Spleen (tissue), 11 donors: ENCODE measurements around the gene DPH6. TPM values are rescaled to one million over a fixed set of nuclear protein-coding genes. Genes with fewer than 3 reads are reported as not detected.
A peak's percentile ranks its signal among the peaks of the same experiment; 100 is the strongest.

Experiments used
- DNase-seq: peaks from one replicate; pipeline ENCODE4 v3.0.0-alpha.2; 2020
- H3K27ac ChIP-seq, 8 donors: fragments of 200-600 bp; sonication (generic) in 7 of 8; 1 replicate in 4 of 8; 2 replicates in 4 of 8; pipeline versions ENCODE4 v1.5.0 to v1.8.0; 2016 to 2021; ENCODE audit warnings: inconsistent platforms in 4 of 8, mild to moderate bottlenecking in 4 of 8, moderate library complexity in 1 of 8
- H3K27me3 ChIP-seq, 7 donors: fragments of 200-600 bp; sonication (generic) in 6 of 7; replicated peaks in 1 of 7; 1 replicate in 4 of 7; 2 replicates in 3 of 7; pipeline versions ENCODE4 v1.5.0 to v1.8.0; 2016 to 2021; ENCODE audit warnings: inconsistent platforms in 3 of 7, mild to moderate bottlenecking in 1 of 7
- H3K36me3 ChIP-seq, 6 donors: fragments of 200-600 bp; sonication (generic) in 5 of 6; 1 replicate in 4 of 6; 2 replicates in 2 of 6; pipeline versions ENCODE4 v1.5.0 to v1.8.0; 2016 to 2021; ENCODE audit warnings: inconsistent platforms in 2 of 6
- H3K4me1 ChIP-seq, 6 donors: fragments of 200-600 bp; sonication (generic) in 5 of 6; 1 replicate in 3 of 6; 2 replicates in 3 of 6; pipeline versions ENCODE4 v1.5.0 to v1.8.0; 2016 to 2021; ENCODE audit warnings: inconsistent platforms in 3 of 6
- H3K4me3 ChIP-seq, 8 donors: fragments of 200-600 bp; sonication (generic) in 7 of 8; 1 replicate in 4 of 8; 2 replicates in 4 of 8; pipeline versions ENCODE4 v1.5.0 to v1.8.0; 2016 to 2021; ENCODE audit warnings: inconsistent platforms in 4 of 8, mild to moderate bottlenecking in 4 of 8, moderate library complexity in 2 of 8
- H3K9me3 ChIP-seq, 8 donors: fragments of 200-600 bp; sonication (generic) in 7 of 8; 1 replicate in 4 of 8; 2 replicates in 4 of 8; pipeline versions ENCODE4 v1.5.0 to v1.8.0; 2016 to 2021; ENCODE audit warnings: inconsistent platforms in 4 of 8
- CTCF ChIP-seq, 11 experiments: fragments of 200-600 bp in 7 of 11; fragments of 450-650 bp in 4 of 11; sonication (generic) in 4 of 11; IDR thresholded peaks in 8 of 11; conservative IDR thresholded peaks in 3 of 11; 1 replicate in 7 of 11; 2 replicates in 4 of 11; pipeline versions ENCODE4 v1.4.0 to v1.8.0; 2016 to 2021; ENCODE audit warnings: antibody characterized with exemption in 11 of 11, inconsistent platforms in 4 of 11, mild to moderate bottlenecking in 1 of 11
- POLR2A ChIP-seq, 3 donors: fragments of 450-650 bp; IDR thresholded peaks; one replicate each; pipeline ENCODE4 v1.5.1; 2017; ENCODE audit warnings: antibody characterized with exemption in 3 of 3, mild to moderate bottlenecking in 1 of 3
- POLR2AphosphoS5 ChIP-seq, 3 donors: sonication (generic); formaldehyde crosslinking; IDR thresholded peaks; one replicate each; pipeline ENCODE4 v1.5.1; 2017; ENCODE audit warnings: antibody characterized with exemption in 3 of 3
- WGBS, 5 donors: extraction: QIAGEN DNeasy Blood & Tissue Kit in 3 of 5; methylation state at CpG; one replicate each; pipeline versions ENCODE4 v1.1.5 to v1.1.7; 2013 to 2018; 5-methylcytosine and 5-hydroxymethylcytosine counted together
- intact Hi-C: fragments of 100-400 bp; cut with DNase I; formaldehyde crosslinking; loops from one replicate; pipeline ENCODE4 v1.15.0; 2023; ENCODE audit warnings: low total_unique reads
- polyA plus RNA-seq, 3 donors: library from polyadenylated mRNA; stranded (reverse); fragments of 200-250 nt; gene quantifications; one replicate each; pipeline ENCODE4 v1.2.1, GENCODE V29; 2013
- total RNA-seq, 7 donors: library from RNA; depleted of rRNA in 3 of 7; stranded (reverse); fragments of >200 nt in 3 of 7; fragmentation: NEBNext Ultra II Directional in 4 of 7; extraction: Animal tissue kit (Norgen Biotek cat#: 25700) in 4 of 7; gene quantifications; one replicate each; pipeline versions ENCODE4 v1.1.0 to v1.2.1, GENCODE V29; 2016 to 2021
- donor health status: healthy with polysubstance abuse.
- donor health status: DM: no; HTN: no; CAD: no; lungs with moderate emphysema.
- donor health status: DM: no; HTN: no; CAD: no.
- donor health status: Bipolar disorder and iron deficiency.
- donor health status: healthy.
- donor health status: DM: no; HTN: no; CAD: no.
- donor health status: DM: yes; HTN: yes; CAD: no.

DPH6 gene
- total and polyA plus RNA-seq, 10 donors: 4.0 to 26.9 (median 15.2) TPM

GRCh38 chr15:35549567-35549966, 3.6 kb upstream of the DPH6 start:
- DNase-seq: no peak
- Histone ChIP-seq H3K27me3 (no peaks in the 10 kb centered on the region), H3K36me3 (peaks cover 0 to 4% (median 0%) of the 10 kb centered on the region in 6 donors), H3K9me3 (no peaks in the 10 kb centered on the region), H3K27ac (no peak overlapping the region), H3K4me3 (no peak overlapping the region), H3K4me1 (peaks cover 0 to 26% (median 19%) of the 10 kb centered on the region in 6 donors)
- intact Hi-C loops: no loop called here
- no peak for TF ChIP-seq CTCF (IDR thresholded peaks at IDR 0.05 in 8 of 11, conservative IDR thresholded peaks at IDR 0.05 in 3 of 11)
- TF ChIP-seq POLR2A (IDR thresholded peaks at IDR 0.05): no peak
- no peak for TF ChIP-seq POLR2AphosphoS5 (IDR thresholded peaks at IDR 0.05)
- WGBS, 5 donors: 94 to 97% (median 95%) methylated on average over 4 of the region's 4 CpGs

- Histone ChIP-seq H3K27me3 (no peaks in the 10 kb centered on the region), H3K27ac (no peak overlapping the region), H3K9me3 (no peaks in the 10 kb centered on the region), H3K4me1 (peaks cover 0 to 30% (median 21%) of the 10 kb centered on the region in 6 donors), H3K4me3 (no peak overlapping the region), H3K36me3 (peaks cover 0 to 4% (median 0%) of the 10 kb centered on the region in 6 donors)
- intact Hi-C loops: no loop called here
- WGBS, 5 donors: 93 to 98% (median 97%) methylated on average over 2 of the region's 2 CpGs
- no peak for TF ChIP-seq POLR2A (IDR thresholded peaks at IDR 0.05)
- no peak for DNase-seq
Measured at GRCh38 chr15:35548435-35548834, 2.5 kb upstream of the DPH6 start.

- intact Hi-C loops: no loop called here
- peaks cover 0 to 4% (median 0%) of the 10 kb centered on the region in 6 donors for H3K36me3 ChIP-seq
- DNase-seq: no peak
- no peaks in the 10 kb centered on the region for H3K9me3 ChIP-seq
- no peak overlapping the region for H3K27ac ChIP-seq
- H3K27me3 ChIP-seq: no peaks in the 10 kb centered on the region
- H3K4me1 ChIP-seq: peaks cover 0 to 30% (median 21%) of the 10 kb centered on the region in 6 donors
- peak overlapping the region in 2 of 8 donors; percentile 63 to 89 for H3K4me3 ChIP-seq
- 88 to 93% (median 92%) methylated on average over 11 of the region's 11 CpGs for WGBS, 5 donors
- TF ChIP-seq POLR2AphosphoS5 (IDR thresholded peaks at IDR 0.05) (no peak), POLR2A (IDR thresholded peaks at IDR 0.05) (no peak), CTCF (IDR thresholded peaks at IDR 0.05 in 8 of 11, conservative IDR thresholded peaks at IDR 0.05 in 3 of 11) (no peak)
Measured at GRCh38 chr15:35547775-35548364, 1.9 kb upstream of the DPH6 start.

GRCh38 chr15:35546511-35547381, 781 bp upstream of the DPH6 start:
- TF ChIP-seq POLR2A (IDR thresholded peaks at IDR 0.05): no peak
- no peak for TF ChIP-seq CTCF (IDR thresholded peaks at IDR 0.05 in 8 of 11, conservative IDR thresholded peaks at IDR 0.05 in 3 of 11)
- no peak for TF ChIP-seq POLR2AphosphoS5 (IDR thresholded peaks at IDR 0.05)
- WGBS, 5 donors: 53 to 67% (median 62%) methylated on average over 14 of the region's 14 CpGs
- peak overlapping the region; percentile 92 to 99 (median 97) for H3K27ac ChIP-seq

More at GRCh38 chr15:35546511-35547381, 781 bp upstream of the DPH6 start:
- peak overlapping the region; percentile 50 to 89 (median 60) for H3K4me3 ChIP-seq
- H3K9me3 ChIP-seq: no peaks in the 10 kb centered on the region
- no peak for DNase-seq
- intact Hi-C loops: no loop called here
- H3K36me3 ChIP-seq: peaks cover 0 to 4% (median 0%) of the 10 kb centered on the region in 6 donors
- no peaks in the 10 kb centered on the region for H3K27me3 ChIP-seq
- H3K4me1 ChIP-seq: peaks cover 0 to 30% (median 21%) of the 10 kb centered on the region in 6 donors
